Measurements from ENCODE around the gene LCLAT1.
A peak's percentile ranks its signal among the peaks of the same experiment; 100 is the strongest.
"Not testable (repeated sequence)": the region's sequence is repeated elsewhere in the genome, so short reads cannot be mapped to it uniquely, and the experiment has no call there.

Gene LCLAT1

DNA sequence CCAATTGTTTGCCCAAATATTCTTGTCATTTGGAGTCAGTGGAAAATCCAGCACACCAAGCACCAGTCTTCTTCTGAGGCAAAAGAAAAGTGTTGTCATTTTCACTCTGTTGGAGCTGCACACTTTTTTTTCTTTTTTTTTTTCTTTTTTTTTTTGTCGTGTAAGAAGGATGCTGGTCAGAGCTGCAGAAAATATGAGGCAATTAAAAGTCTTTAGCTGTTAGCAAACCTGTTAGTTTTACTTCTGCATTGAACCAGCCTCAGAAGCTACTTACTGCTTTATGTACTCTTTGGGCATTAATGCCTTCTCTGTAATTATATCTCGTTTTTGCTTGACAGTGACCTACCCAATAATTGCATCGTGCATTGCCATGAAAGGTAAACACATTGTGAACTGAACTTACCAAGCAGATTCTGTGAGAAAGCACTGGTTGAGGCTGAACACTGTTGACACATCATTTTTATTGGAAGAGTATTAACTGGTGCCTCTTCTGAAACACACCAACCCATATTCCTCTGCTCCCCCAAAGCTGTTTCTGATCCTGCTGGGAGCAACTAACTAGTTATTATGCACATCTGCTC lies 194.8 kb downstream of the LCLAT1 start:
- no peak for DNase-seq
- TF ChIP-seq POLR2A (IDR thresholded peaks at IDR 0.05; ENCODE audit: low read length) (no peak), GATA1 (IDR thresholded peaks at IDR 0.05; ENCODE audit: low read depth, low read length) (no peak)

DNA sequence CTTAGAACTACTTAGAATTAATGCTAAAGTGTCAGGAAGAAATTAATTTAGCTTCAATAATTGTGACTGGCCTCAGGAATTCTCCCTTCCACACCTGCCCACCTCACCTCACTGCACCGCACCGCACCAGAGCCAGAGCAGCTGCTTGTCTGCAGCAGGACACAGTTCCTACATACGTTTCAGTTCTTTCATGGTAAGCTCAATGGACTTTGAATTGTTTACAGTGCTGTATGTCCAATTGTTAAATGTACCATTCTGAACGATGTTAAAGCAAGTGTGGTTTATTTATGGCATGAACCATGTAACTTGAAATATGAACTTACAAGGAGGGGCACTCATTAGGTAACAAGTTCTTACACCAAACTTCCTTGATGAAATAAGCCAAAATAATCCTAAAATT lies 196.0 kb downstream of the LCLAT1 start:
- not testable (repeated sequence) for DNase-seq

DNA sequence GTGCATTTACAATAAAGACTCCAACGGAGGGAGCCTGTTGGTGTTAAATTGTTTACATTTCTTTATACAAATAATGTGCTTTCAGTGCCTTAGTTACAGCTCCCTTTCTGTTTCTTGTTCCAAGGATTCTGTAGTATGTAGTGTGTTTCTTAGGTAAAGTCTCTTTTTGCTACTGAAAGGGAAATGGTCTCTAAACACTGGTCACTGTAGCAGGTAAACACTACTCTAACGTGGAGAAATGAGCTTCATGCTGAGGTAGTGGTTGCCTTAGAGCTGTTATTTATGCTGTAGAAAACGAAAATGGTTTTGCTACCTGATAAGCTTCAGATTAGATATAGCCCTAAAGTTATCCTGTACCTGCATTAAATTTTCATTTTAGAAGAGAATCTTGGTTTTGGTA lies 196.6 kb downstream of the LCLAT1 start:
- TF ChIP-seq POLR2A (IDR thresholded peaks at IDR 0.05; ENCODE audit: low read length), result no peak
- TF ChIP-seq GATA1 (IDR thresholded peaks at IDR 0.05; ENCODE audit: low read depth, low read length), result no peak
- DNase-seq, result no peak

DNA sequence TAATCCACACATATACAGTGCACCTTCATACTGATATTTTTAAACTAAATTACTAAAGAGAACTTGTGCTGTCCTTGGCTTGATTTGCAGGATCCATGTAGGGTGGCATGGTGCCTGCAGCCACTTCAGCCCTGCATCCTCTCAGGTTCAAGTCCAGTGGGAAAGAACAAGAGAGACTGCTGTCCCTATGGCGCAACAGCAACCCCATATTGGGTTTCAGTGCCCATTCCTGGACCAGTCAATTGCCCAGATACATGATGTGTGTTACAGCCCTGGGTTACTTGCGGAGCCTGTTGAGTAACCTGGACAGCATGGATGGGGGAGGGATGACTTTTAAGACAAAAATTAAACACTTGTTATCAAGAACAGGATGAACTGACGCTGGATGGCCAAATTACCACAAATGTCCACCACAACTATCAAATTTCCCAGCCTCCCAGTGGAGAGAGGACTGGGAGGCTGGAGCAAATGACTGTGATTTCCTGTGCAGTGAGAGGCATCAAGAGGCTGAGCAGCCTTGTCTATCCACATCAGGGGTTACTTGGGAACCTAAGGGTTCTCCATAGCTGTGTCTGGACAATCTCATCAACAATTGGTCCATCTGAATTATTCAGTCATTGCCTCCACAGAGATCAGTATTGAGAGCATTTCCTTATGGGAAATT lies 198.2 kb downstream of the LCLAT1 start:
- TF ChIP-seq POLR2A (IDR thresholded peaks at IDR 0.05; ENCODE audit: low read length), result no peak
- no peak for TF ChIP-seq GATA1 (IDR thresholded peaks at IDR 0.05; ENCODE audit: low read depth, low read length)
- no peak for DNase-seq

DNA sequence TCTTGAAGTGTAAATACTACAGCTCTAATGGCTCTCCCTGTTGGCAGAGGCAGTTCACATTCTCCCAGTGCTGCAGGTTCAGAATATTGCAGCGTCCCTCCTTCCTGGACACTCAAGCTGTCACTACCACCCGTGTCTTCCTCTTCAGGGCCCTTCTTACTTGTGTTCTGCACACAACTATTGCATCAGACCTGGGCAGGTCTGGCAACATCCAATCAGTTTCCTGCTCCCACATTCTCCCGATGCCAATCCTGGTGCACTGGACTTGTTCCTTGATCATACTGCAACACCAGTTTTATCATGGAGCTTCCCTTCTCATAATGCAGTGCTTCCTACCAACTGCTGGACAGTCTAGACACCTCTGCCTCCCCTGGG lies 198.7 kb downstream of the LCLAT1 start:
- no peak for DNase-seq
- TF ChIP-seq GATA1 (IDR thresholded peaks at IDR 0.05; ENCODE audit: low read depth, low read length), result no peak
- no peak for TF ChIP-seq POLR2A (IDR thresholded peaks at IDR 0.05; ENCODE audit: low read length)

DNA sequence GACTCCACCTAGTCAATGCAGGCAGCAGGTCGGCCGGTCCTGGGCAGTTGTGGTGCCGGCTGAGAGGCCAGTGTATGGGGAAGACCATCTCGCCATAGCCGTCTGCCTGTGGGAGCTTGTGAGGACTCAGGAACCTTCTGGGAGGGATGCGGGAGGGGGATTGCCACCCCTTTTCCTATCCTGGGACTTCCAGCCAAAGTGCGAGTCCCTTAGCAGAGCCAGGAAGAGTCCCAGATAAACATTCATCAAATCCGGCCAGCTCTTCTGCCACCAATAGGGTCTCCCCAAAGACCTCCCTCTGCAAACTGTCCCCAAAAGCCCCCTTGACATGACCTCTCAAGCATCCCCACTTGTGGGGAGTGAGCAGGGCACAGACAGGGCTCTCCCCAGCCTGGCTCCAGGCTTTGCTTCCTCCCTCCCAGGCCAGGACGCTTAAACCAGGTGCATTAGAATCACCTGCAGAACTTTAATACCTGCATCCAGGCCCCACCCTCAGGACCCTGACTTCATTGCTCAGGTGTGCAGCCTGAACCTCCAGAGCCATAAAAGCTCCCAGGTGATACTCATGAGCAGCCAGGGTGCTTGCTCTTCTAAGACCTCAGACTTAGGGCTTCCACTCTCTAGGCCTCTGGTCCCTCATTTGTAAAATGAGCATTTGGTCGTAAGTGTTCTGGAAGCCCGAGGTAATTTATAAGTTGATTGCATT lies 200.9 kb downstream of the LCLAT1 start:
- no peak for DNase-seq
- no peak for TF ChIP-seq POLR2A (IDR thresholded peaks at IDR 0.05; ENCODE audit: low read length)
- no peak for TF ChIP-seq GATA1 (IDR thresholded peaks at IDR 0.05; ENCODE audit: low read depth, low read length)

DNA sequence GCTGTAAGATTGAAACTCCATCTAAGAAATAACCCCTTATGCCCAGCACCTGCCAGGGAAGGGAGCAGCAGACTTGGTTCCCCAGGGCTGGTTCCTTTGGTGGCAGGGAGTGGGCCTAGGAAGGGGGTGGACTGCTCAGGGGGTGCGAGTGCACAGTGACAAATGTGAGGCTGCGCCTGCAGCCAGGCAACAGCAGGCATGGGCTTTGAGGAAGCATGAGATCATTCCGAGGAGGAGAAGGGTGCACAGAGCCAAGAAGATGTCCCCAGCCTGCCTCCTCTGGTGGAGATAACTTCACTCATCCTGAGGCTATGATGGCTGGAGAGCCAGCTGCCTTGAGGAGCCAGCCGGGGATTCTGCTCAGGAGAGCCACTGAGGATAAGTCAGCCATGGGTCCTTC lies 202.2 kb downstream of the LCLAT1 start:
- TF ChIP-seq POLR2A (IDR thresholded peaks at IDR 0.05; ENCODE audit: low read length) (no peak), GATA1 (IDR thresholded peaks at IDR 0.05; ENCODE audit: low read depth, low read length) (no peak)
- DNase-seq, result no peak

DNA sequence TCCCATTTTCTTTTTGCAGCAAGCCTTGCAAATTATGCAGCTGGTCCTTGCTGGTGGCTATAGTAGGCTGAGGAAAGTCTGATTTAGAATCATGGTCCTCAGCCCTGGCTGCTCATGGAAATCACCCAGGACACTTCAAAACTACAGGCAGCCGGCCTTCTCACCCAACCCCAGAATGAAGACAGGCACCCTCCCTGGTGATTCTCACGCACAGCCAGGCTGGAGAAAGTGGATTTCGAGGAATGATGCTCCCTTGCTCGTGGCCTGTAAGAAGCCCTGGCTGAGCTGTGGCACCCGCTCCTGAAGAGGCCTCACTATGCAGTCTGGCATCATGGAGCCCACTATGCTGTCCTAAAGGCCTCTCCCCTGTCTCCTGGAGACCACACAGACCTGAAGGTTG lies 202.8 kb downstream of the LCLAT1 start:
- TF ChIP-seq POLR2A (IDR thresholded peaks at IDR 0.05; ENCODE audit: low read length), result no peak
- no peak for TF ChIP-seq GATA1 (IDR thresholded peaks at IDR 0.05; ENCODE audit: low read depth, low read length)
- no peak for DNase-seq

DNA sequence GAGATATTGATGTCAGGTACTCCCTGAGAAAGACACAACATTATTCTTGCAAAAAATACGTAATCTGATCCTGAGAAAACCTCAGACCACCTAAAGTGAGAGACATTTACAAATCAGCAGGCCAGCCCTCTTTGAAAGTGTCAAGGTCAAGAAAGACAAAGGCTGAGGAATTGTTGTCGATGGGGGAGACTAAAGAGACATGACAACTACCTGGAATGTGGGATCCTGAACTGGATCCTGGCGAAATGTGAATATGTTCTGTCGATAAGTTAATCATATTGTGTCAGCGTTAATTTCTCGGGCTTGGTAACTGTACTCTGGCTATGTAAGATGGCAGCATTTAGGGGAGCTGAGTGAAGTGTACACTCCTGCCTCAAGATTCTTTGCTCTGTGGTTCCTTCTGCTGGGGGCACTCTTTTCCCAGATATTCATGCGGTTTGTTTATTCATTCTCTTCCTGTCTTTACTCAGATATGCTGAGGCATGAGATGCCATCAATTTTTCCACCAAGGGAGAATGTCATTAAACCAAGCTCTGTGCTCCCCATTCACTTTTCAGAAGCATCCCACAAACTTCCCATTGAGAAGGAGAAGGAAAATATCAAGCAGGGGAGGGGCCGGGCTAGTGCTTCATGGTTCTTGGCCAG lies 205.3 kb downstream of the LCLAT1 start:
- TF ChIP-seq POLR2A (IDR thresholded peaks at IDR 0.05; ENCODE audit: low read length) (no peak), GATA1 (IDR thresholded peaks at IDR 0.05; ENCODE audit: low read depth, low read length) (no peak)
- DNase-seq, result no peak

DNA sequence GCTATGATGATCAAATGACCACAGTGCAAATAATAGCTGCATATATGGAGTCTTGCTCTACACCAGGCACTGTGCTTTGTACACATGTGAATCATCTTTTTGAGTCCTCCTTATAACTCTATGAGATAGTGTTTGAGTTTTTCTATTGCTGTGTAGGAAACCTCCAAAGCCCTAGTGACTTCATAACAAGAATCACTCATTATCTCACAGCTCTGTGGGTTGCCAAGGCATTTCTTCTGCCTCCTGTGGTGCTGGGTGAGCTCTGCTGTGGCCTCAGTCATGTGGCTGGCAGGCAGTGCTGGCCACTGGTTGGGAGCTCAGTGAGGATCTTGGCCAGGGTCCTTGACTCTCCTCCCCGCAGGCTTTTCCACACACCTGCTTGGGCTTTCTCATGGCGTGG lies 206.8 kb downstream of the LCLAT1 start:
- no peak for DNase-seq
- no peak for TF ChIP-seq POLR2A (IDR thresholded peaks at IDR 0.05; ENCODE audit: low read length)
- TF ChIP-seq GATA1 (IDR thresholded peaks at IDR 0.05; ENCODE audit: low read depth, low read length), result no peak

DNA sequence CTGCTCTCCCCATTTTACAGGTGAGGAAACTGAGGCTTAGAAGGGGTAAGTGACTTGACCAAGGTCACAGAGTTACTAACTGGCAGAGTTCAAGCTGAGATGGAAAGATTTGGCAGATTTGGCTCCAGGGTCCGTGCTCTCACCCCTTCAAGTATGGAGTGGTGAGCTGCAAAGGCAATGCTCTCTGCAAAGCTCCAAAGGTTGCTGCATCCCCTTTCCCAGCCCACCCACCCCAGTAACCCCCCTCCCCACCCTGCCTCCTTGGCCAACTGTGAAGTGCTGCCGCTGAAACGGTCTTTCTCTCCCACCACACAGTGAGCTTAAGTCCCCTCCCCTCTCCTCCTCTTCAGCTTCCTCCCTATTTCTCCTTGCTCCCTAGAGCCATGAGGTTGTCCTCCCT lies 207.4 kb downstream of the LCLAT1 start:
- TF ChIP-seq POLR2A (IDR thresholded peaks at IDR 0.05; ENCODE audit: low read length) (no peak), GATA1 (IDR thresholded peaks at IDR 0.05; ENCODE audit: low read depth, low read length) (no peak)

DNA sequence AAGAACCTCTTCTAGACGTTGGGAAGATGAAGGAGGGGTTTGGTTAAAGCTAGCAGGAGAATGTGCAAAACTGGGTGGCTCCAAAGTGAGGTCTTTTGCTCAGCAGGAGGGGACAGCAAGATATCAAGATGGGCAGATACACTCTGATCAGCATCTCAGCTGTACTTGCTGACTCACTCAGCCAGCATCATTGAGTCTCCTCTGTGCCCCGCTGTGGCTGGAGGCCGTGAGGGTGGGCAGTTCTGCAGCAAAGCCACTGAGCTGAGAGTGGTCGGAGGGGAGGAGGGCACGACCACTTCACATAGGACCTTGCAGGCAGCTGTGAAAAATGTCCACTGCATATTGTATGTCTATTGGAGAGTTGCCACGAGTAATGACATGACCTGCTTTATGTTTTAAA lies 208.2 kb downstream of the LCLAT1 start:
- TF ChIP-seq POLR2A (IDR thresholded peaks at IDR 0.05; ENCODE audit: low read length) (no peak), GATA1 (IDR thresholded peaks at IDR 0.05; ENCODE audit: low read depth, low read length) (no peak)
- peak; percentile 22 to 43 for DNase-seq

More for the DNA sequence above, 207.4 kb downstream of the LCLAT1 start:
- DNase-seq, result no peak

DNA sequence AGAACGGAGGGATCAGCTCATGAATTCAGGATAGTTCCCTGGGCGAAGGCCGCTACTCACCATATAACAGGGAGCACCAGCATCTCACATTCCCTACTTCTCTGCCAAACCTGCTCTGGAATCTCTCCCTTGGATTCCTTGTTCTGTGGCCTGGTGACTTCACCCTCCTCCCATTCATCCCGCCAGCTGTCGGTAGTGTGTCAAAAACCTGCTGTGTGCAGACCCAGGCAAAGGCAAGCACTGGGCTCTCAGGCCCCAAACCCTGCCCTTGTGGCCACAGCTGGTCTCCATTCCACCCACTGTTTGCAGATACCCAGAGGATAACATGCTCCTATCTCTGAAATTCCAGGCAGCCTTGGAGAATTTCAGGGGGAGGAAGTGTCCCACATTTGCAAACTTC lies 208.6 kb downstream of the LCLAT1 start:
- DNase-seq, result no peak
- TF ChIP-seq POLR2A (IDR thresholded peaks at IDR 0.05; ENCODE audit: low read length) (no peak), GATA1 (IDR thresholded peaks at IDR 0.05; ENCODE audit: low read depth, low read length) (no peak)

DNA sequence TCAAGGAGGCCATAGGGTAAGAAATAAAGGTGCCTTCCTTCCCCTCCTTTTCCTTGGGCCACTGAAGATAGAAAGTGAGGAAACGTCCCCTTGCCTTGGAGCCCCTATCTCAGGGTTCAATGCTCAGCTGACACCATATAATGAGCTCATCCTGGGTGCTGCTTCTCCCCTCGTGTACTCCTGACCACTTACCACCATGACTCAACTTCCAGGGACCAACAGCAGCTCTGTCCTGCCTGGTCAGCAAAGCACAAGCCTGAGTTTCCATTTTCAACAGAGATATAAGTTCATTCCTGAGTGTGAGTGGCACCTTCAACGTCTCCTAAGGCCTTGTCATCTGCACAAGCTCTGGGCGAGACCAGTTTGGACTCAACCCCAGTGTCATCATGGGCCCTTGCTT lies 209.0 kb downstream of the LCLAT1 start:
- no peak for TF ChIP-seq GATA1 (IDR thresholded peaks at IDR 0.05; ENCODE audit: low read depth, low read length)
- no peak for TF ChIP-seq POLR2A (IDR thresholded peaks at IDR 0.05; ENCODE audit: low read length)
- no peak for DNase-seq

Data from erythroblast (primary cell).